ENCODE data around the gene HLA-DQA1. TPM values are rescaled to one million over a fixed set of nuclear protein-coding genes. Genes with fewer than 3 reads are reported as not detected.

HLA-DQA1 gene
- total RNA-seq, 4 donors from 2014 or later = 0.30 to 17.2 (median 9.2) TPM

- Histone ChIP-seq H3K9me3 (no peaks in the 10 kb centered on the region), H3K36me3 (no peaks in the 10 kb centered on the region), H3K4me3 (no peak overlapping the region), H3K27ac (no peak overlapping the region), H3K27me3 (no peaks in the 10 kb centered on the region), H3K4me1 (no peaks in the 10 kb centered on the region)
- TF ChIP-seq POLR2A (IDR thresholded peaks at IDR 0.05) (no peak), EP300 (IDR thresholded peaks at IDR 0.05) (no peak), CTCF (IDR thresholded peaks at IDR 0.05) (no peak)
- WGBS, 2 donors = 64 to 66% methylated on average over 3 of the region's 3 CpGs
- DNase-seq (ENCODE audit: low spot score in 2 of 2) = no peak
Observed at GRCh38 chr6:32602383-32602782, 34.8 kb upstream of the HLA-DQA1 start.

- Histone ChIP-seq H3K27me3 (no peaks in the 10 kb centered on the region), H3K4me3 (no peak overlapping the region), H3K4me1 (no peaks in the 10 kb centered on the region), H3K27ac (no peak overlapping the region), H3K9me3 (no peaks in the 10 kb centered on the region), H3K36me3 (no peaks in the 10 kb centered on the region)
- DNase-seq (ENCODE audit: low spot score in 2 of 2) = no peak
- WGBS, 2 donors = 33 to 65% methylated on average over 3 of the region's 5 CpGs
- TF ChIP-seq EP300 (IDR thresholded peaks at IDR 0.05) = no peak
- no peak for TF ChIP-seq CTCF (IDR thresholded peaks at IDR 0.05)
- TF ChIP-seq POLR2A (IDR thresholded peaks at IDR 0.05) = no peak
Observed at GRCh38 chr6:32603222-32603621, 34.0 kb upstream of the HLA-DQA1 start.

GRCh38 chr6:32603888-32604287, 33.3 kb upstream of the HLA-DQA1 start:
- no peak for DNase-seq (ENCODE audit: low spot score in 2 of 2)
- H3K27ac ChIP-seq = no peak overlapping the region

GRCh38 chr6:32604434-32604877, 32.8 kb upstream of the HLA-DQA1 start:
- no peaks in the 10 kb centered on the region for H3K9me3 ChIP-seq
- H3K27ac ChIP-seq = no peak overlapping the region
- no peaks in the 10 kb centered on the region for H3K4me1 ChIP-seq
- H3K36me3 ChIP-seq = no peaks in the 10 kb centered on the region
- TF ChIP-seq EP300 (IDR thresholded peaks at IDR 0.05) = no peak
- no peak for TF ChIP-seq POLR2A (IDR thresholded peaks at IDR 0.05)
- no peak for TF ChIP-seq CTCF (IDR thresholded peaks at IDR 0.05)
- 0% methylated on average over 3 of the region's 3 CpGs for WGBS, 2 donors
- no peak overlapping the region for H3K4me3 ChIP-seq
- no peak for DNase-seq (ENCODE audit: low spot score in 2 of 2)
- no peaks in the 10 kb centered on the region for H3K27me3 ChIP-seq

More at GRCh38 chr6:32603888-32604287, 33.3 kb upstream of the HLA-DQA1 start:
- H3K4me3 ChIP-seq = no peak overlapping the region
- TF ChIP-seq CTCF (IDR thresholded peaks at IDR 0.05) = no peak
- TF ChIP-seq EP300 (IDR thresholded peaks at IDR 0.05) = no peak
- no peak for TF ChIP-seq POLR2A (IDR thresholded peaks at IDR 0.05)
- 5 to 9% methylated on average over 3 of the region's 3 CpGs for WGBS, 2 donors
- H3K9me3 ChIP-seq = no peaks in the 10 kb centered on the region
- no peaks in the 10 kb centered on the region for H3K4me1 ChIP-seq
- H3K36me3 ChIP-seq = no peaks in the 10 kb centered on the region
- no peaks in the 10 kb centered on the region for H3K27me3 ChIP-seq

- no peak for DNase-seq (ENCODE audit: low spot score in 2 of 2)
- Histone ChIP-seq H3K4me3 (no peak overlapping the region), H3K27me3 (no peaks in the 10 kb centered on the region), H3K9me3 (no peaks in the 10 kb centered on the region), H3K36me3 (no peaks in the 10 kb centered on the region), H3K4me1 (no peaks in the 10 kb centered on the region), H3K27ac (no peak overlapping the region)
- 80 to 93% methylated on average over 3 of the region's 4 CpGs for WGBS, 2 donors
- TF ChIP-seq EP300 (IDR thresholded peaks at IDR 0.05) (no peak), POLR2A (IDR thresholded peaks at IDR 0.05) (no peak), CTCF (IDR thresholded peaks at IDR 0.05) (no peak)
Observed at GRCh38 chr6:32607263-32607987, 29.8 kb upstream of the HLA-DQA1 start.
